Type B pancreatic cell (in vitro differentiated cells): ENCODE data around the gene N4BP2. TPM values are rescaled to one million over a fixed set of nuclear protein-coding genes. Genes with fewer than 3 reads are reported as not detected.
A peak's percentile ranks its signal among the peaks of the same experiment; 100 is the strongest.

Experiments
- DNase-seq: peaks from one replicate; pipeline ENCODE4 v3.0.0; 2021; ENCODE audit warnings: mixed read lengths; ENCODE audit not compliant: unreplicated experiment; ENCODE audit errors: extremely low spot score
- H3K27ac Mint-ChIP-seq: 2 replicates; pipeline ENCODE4 v1.8.0; 2021; ENCODE audit warnings: mild to moderate bottlenecking, mixed read lengths
- H3K27me3 Mint-ChIP-seq: 2 replicates; pipeline ENCODE4 v1.8.0; 2021; ENCODE audit warnings: mixed read lengths
- H3K36me3 Mint-ChIP-seq: 2 replicates; pipeline ENCODE4 v1.8.0; 2021; ENCODE audit warnings: mixed read lengths
- H3K4me1 Mint-ChIP-seq: one replicate; pipeline ENCODE4 v1.8.0; 2021; ENCODE audit warnings: mixed read lengths; ENCODE audit not compliant: unreplicated experiment
- H3K4me3 Mint-ChIP-seq: 2 replicates; pipeline ENCODE4 v1.8.0; 2021; ENCODE audit warnings: mild to moderate bottlenecking, mixed read lengths
- H3K9me3 Mint-ChIP-seq: 2 replicates; pipeline ENCODE4 v1.8.0; 2021; ENCODE audit warnings: mixed read lengths
- CTCF ChIP-seq: fragments of 200-600 bp; sonication (generic); conservative IDR thresholded peaks from 2 replicates; pipeline ENCODE4 v1.5.0; 2021; ENCODE audit warnings: antibody characterized with exemption, mild to moderate bottlenecking
- total RNA-seq: library from RNA; stranded (reverse); gene quantifications from 2 replicates; pipeline ENCODE4 v1.2.1, GENCODE V29; 2021; ENCODE audit warnings: low replicate concordance

N4BP2 gene
- total RNA-seq, 1 donor from 2014 or later: 33.0 TPM

DNA sequence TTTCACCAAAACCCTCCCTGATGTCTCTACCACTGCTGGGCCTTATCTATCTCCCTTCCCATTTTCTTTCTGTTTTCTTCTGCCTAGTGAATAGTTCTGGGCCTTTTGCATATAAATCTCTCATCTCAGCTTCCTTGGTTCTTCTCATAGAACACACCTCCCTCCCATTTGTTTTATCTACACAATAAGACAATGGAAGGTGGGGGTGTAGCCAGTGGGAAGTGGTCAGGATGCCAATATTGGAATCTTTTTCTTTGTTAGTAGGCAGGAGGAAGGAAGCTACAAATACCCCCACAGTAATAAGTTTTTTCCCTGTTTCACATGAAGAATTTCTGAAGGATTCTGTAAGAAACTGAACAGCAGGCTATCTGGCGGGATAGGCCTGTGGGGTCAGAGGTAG, 109.3 kb downstream of the N4BP2 start:
- peaks cover 9% of the 10 kb centered on the region for H3K9me3 Mint-ChIP-seq
- no peak overlapping the region for H3K4me3 Mint-ChIP-seq
- no peaks in the 10 kb centered on the region for H3K27me3 Mint-ChIP-seq
- DNase-seq: no peak
- no peak overlapping the region for H3K27ac Mint-ChIP-seq
- H3K4me1 Mint-ChIP-seq: no peaks in the 10 kb centered on the region
- no peak for TF ChIP-seq CTCF
- peaks cover 25% of the 10 kb centered on the region for H3K36me3 Mint-ChIP-seq

- no peaks in the 10 kb centered on the region for H3K27me3 Mint-ChIP-seq
- no peaks in the 10 kb centered on the region for H3K4me1 Mint-ChIP-seq
- peaks cover 19% of the 10 kb centered on the region for H3K36me3 Mint-ChIP-seq
- TF ChIP-seq CTCF: no peak
- no peak overlapping the region for H3K27ac Mint-ChIP-seq
- peaks cover 9% of the 10 kb centered on the region for H3K9me3 Mint-ChIP-seq
- DNase-seq: no peak
- no peak overlapping the region for H3K4me3 Mint-ChIP-seq
Measured at GRCh38 chr4:40168070-40168469, 111.4 kb downstream of the N4BP2 start.

DNA sequence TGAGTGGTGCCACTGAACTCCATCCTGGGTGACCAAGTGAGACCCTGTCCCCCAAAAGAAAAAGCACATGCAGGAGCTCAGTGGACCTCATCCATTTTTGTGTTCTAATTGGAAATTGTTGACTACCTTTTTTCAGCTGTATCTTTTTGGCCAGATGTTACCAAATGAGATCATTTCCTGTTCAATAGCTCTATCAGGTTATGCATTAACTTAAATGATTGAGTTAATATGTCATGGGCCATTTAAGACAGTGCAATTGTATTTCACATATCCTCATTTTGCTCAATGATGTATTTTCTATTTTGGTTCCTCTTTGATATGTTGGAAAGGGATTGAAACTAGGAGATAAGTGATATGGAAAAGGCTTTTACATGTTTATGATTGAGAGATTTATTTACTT, 113.9 kb downstream of the N4BP2 start:
- no peak for TF ChIP-seq CTCF
- Mint-ChIP-seq H3K4me1 (no peaks in the 10 kb centered on the region), H3K27me3 (no peaks in the 10 kb centered on the region), H3K36me3 (peaks cover 18% of the 10 kb centered on the region), H3K4me3 (no peak overlapping the region), H3K27ac (peak overlapping the region; percentile 2), H3K9me3 (peaks cover 9% of the 10 kb centered on the region)
- no peak for DNase-seq

DNA sequence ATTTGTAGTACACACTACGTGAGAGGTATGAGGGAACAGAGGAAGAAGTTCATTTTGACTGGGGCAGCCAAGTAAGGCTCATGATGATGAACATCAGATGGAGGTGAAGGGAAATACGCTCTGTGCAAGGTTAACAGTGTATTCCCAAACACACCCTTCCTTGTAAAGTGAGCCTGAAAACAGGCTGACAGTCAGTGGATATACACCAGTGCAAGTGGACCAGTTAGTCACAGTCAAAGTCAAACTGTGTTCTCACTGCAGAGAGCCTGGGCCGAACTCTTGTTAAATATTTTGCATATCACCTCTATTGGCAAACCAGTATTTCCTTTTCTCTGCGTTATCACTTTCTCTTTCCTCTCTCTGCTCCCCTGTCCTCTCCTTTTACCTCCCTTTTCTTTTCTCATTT, 116.8 kb downstream of the N4BP2 start:
- no peaks in the 10 kb centered on the region for H3K36me3 Mint-ChIP-seq
- H3K27me3 Mint-ChIP-seq: no peaks in the 10 kb centered on the region
- peaks cover 12% of the 10 kb centered on the region for H3K4me1 Mint-ChIP-seq

DNA sequence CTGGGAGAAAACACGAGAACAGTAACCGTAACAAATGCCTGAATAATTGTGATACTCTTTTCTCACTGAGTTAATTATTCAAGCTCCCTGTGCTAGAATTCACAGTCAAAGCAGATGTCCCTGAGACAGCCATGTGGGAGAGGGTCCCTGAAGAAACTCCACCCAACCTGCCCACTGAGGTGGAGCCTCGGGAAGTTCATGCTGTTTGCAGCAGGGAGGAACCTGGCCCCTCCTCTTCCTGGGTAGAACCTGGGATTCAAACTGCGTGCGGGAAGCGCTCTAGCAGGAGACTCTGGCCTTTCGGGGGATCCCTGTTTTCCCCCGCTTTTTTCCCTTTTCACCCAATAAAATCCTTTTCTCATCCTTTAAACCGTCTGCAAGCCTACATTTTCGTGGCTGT, 120.0 kb downstream of the N4BP2 start:
- peaks cover 16% of the 10 kb centered on the region for H3K4me1 Mint-ChIP-seq
- no peaks in the 10 kb centered on the region for H3K36me3 Mint-ChIP-seq
- no peak for DNase-seq
- no peaks in the 10 kb centered on the region for H3K27me3 Mint-ChIP-seq
- no peak overlapping the region for H3K27ac Mint-ChIP-seq
- H3K4me3 Mint-ChIP-seq: no peak overlapping the region
- no peak for TF ChIP-seq CTCF
- no peaks in the 10 kb centered on the region for H3K9me3 Mint-ChIP-seq

More for the DNA sequence above, 116.8 kb downstream of the N4BP2 start:
- H3K27ac Mint-ChIP-seq: no peak overlapping the region
- no peak for TF ChIP-seq CTCF
- no peak for DNase-seq
- H3K9me3 Mint-ChIP-seq: no peaks in the 10 kb centered on the region
- no peak overlapping the region for H3K4me3 Mint-ChIP-seq

- H3K27ac Mint-ChIP-seq: no peak overlapping the region
- no peak for DNase-seq
- H3K9me3 Mint-ChIP-seq: no peaks in the 10 kb centered on the region
- H3K36me3 Mint-ChIP-seq: no peaks in the 10 kb centered on the region
- H3K4me3 Mint-ChIP-seq: no peak overlapping the region
- H3K27me3 Mint-ChIP-seq: no peaks in the 10 kb centered on the region
- no peak for TF ChIP-seq CTCF
- peaks cover 16% of the 10 kb centered on the region for H3K4me1 Mint-ChIP-seq
Measured at GRCh38 chr4:40177591-40177990, 120.9 kb downstream of the N4BP2 start.
